SH-SY5Y (cell line): ENCODE data around the gene EXOC5.

ENCODE experiments used
- GATA2 ChIP-seq: IDR thresholded peaks from 2 replicates; pipeline ENCODE4 v1.6.1; 2011; ENCODE audit warnings: mild to moderate bottlenecking, low read depth, low read length
- GATA3 ChIP-seq: IDR thresholded peaks from 2 replicates; pipeline ENCODE4 v1.6.1; 2011; ENCODE audit warnings: low read depth, mild to moderate bottlenecking, low read length, moderate library complexity

DNA sequence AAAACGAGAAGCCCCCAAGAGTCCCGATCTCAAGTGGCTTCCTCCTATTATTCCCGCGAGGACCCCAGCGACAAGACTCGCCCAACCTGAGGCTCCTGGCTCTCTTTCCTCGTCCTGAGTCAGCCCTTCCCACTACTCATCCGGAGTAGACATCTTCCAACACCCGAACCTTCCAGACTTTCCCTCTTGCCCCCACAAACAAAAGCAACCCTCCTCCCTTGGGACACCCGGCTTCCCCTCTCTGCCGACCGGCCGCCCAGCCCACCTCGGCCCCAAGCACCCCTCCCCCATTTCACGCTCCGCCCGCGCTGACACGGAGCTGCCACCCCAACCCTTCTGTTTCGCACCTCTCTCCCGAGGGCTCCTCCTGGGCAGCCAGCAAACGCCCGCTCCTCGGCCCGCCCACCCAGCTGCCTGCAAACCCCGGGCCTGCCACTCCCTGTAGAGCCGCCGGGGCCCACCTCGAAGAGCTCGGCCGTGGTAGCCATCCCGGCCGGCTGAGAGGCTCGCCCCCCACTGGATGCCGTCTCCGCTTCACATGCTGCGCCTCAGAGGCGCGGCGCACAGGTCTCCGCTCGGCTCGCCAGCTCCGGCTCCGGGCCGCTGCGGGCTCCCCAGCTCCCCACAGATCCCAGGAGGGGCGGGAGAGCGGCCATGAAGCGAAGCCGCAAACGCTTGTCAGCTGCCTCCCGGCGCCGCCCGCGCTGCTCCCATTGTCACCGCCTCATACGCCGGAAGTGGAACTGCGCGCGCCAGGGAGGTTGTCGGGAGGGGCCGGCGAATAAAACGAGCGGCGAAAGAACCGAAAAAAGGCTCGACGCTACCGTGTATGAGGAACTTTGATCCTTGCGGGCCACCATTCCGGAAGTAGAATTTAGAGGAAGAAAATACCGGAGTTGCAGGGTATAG, at the start of gene EXOC5, which contains the start of gene AP5M1:
- no peak for TF ChIP-seq GATA3
- TF ChIP-seq GATA2, result no peak
